Endodermal cell (in vitro differentiated cells): ENCODE results near the gene KIFC3. TPM values are rescaled to one million over a fixed set of nuclear protein-coding genes. Genes with fewer than 3 reads are reported as not detected.

Experiments used
- DNase-seq: peaks from one replicate; pipeline ENCODE4 v3.0.0-alpha.2; 2017
- H3K27ac ChIP-seq: 2 replicates; pipeline ENCODE4 v1.5.1; 2013; ENCODE audit warnings: mild to moderate bottlenecking, low read depth, low read length, moderate library complexity
- H3K27me3 ChIP-seq: 2 replicates; pipeline ENCODE4 v1.6.1; 2013; ENCODE audit warnings: mild to moderate bottlenecking, low read length, moderate library complexity; ENCODE audit not compliant: insufficient read depth, control insufficient read depth, poor library complexity, severe bottlenecking
- H3K36me3 ChIP-seq: 2 replicates; pipeline ENCODE4 v1.7.0; 2013; ENCODE audit warnings: mild to moderate bottlenecking, low read length, moderate library complexity; ENCODE audit not compliant: control insufficient read depth, insufficient read depth
- H3K4me1 ChIP-seq: one replicate; pipeline ENCODE4 v1.7.0; 2013; ENCODE audit warnings: low read length; ENCODE audit not compliant: control insufficient read depth, insufficient read depth
- H3K4me3 ChIP-seq: 2 replicates; pipeline ENCODE4 v1.5.1; 2013; ENCODE audit warnings: mild to moderate bottlenecking, low read length, moderate library complexity
- H3K9ac ChIP-seq: 2 replicates; pipeline ENCODE4 v1.6.1; 2013; ENCODE audit warnings: mild to moderate bottlenecking, low read length, moderate library complexity; ENCODE audit not compliant: poor library complexity, severe bottlenecking; ENCODE audit errors: extremely low read depth
- H3K9me3 ChIP-seq: 2 replicates; pipeline ENCODE4 v1.6.1; 2013; ENCODE audit warnings: mild to moderate bottlenecking, low read length, moderate library complexity; ENCODE audit not compliant: control insufficient read depth
- H3K27ac Mint-ChIP-seq: 2 replicates; pipeline ENCODE4 v1.8.0; 2020; ENCODE audit warnings: mixed read lengths
- H3K27me3 Mint-ChIP-seq: 2 replicates; pipeline ENCODE4 v1.8.0; 2021; ENCODE audit warnings: mild to moderate bottlenecking, mixed read lengths; ENCODE audit not compliant: insufficient read depth
- H3K36me3 Mint-ChIP-seq: 2 replicates; pipeline ENCODE4 v1.8.0; 2020; ENCODE audit warnings: low read depth, mixed read lengths
- H3K4me1 Mint-ChIP-seq: 2 replicates; pipeline ENCODE4 v1.8.0; 2020; ENCODE audit warnings: mixed read lengths
- H3K4me3 Mint-ChIP-seq: 2 replicates; pipeline ENCODE4 v1.8.0; 2020; ENCODE audit warnings: mild to moderate bottlenecking, moderate library complexity, mixed read lengths
- H3K9me3 Mint-ChIP-seq: 2 replicates; pipeline ENCODE4 v1.8.0; 2020; ENCODE audit warnings: mild to moderate bottlenecking, mixed read lengths
- WGBS, 2 experiments: methylation state at CpG; one replicate each; pipeline versions ENCODE4 v1.1.5 to v1.1.7; 2013; ENCODE audit warnings: missing lambda C conversion rate in 2 of 2, mixed read lengths in 1 of 2; ENCODE audit not compliant: insufficient coverage in 1 of 2, insufficient read length in 1 of 2; 5-methylcytosine and 5-hydroxymethylcytosine counted together
- total RNA-seq, 2 donors: library from RNA; stranded (reverse); fragmentation: NEBNext Ultra II Directional in 1 of 2; extraction: Animal tissue kit (Norgen Biotek cat#: 25700) in 1 of 2; gene quantifications; 2 replicates in 1 of 2; 3 replicates in 1 of 2; pipeline ENCODE4 v1.2.1, GENCODE V29; 2021
- TF ChIP-seq, protein P1 (sequence below): fragments of 200-600 bp; sonication (generic); conservative IDR thresholded peaks from 2 replicates; pipeline ENCODE4 v1.5.0; 2021; ENCODE audit warnings: antibody characterized with exemption, mild to moderate bottlenecking

Gene KIFC3
- total RNA-seq, 2 donors from 2014 or later = 39.2 to 39.3 TPM

DNA sequence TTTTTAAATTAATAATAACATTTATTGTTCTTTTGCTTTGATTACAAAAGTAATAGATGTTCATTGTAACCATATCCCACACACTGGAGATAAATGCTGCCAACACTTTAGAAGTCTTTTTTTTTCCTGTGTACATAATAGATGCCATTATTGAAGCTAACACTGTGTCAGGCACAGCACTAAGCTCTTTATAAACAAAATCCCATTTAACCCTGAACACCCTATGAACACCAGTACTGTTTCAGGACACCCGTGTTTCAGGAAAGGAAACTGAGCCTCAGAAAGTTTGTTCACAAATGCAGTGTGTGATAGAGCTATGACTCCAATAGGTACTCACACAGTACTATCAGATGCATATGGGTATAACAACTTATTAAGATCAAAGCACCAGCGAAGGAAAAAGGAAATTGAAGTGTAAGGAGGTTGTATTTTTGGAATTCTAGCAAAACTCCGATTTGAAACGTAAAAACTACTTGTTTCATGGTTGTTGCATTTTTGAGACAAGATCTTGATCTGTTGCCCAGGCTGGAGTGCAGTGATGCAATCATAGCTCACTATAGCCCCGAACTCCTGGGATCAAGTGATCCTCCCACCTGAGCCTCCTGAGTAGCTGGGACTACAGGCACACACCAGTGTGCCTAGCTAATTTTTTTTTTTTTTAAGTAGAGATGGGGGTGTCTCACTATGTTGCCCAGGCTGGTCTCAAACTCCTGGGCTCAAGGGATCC is 2.0 kb upstream of the KIFC3 start:
- no peak overlapping the region for H3K9ac ChIP-seq
- H3K4me1 ChIP-seq = peaks cover 27% of the 10 kb centered on the region
- Mint-ChIP-seq H3K36me3 (no peaks in the 10 kb centered on the region), H3K9me3 (no peaks in the 10 kb centered on the region), H3K4me1 (peaks cover 50% of the 10 kb centered on the region), H3K27me3 (no peaks in the 10 kb centered on the region), H3K4me3 (no peak overlapping the region), H3K27ac (no peak overlapping the region)
- 97 to 100% methylated on average over 3 to 5 of the region's 5 CpGs for whole genome bisulfite sequencing, 2 experiments
- TF ChIP-seq, protein P1, sequence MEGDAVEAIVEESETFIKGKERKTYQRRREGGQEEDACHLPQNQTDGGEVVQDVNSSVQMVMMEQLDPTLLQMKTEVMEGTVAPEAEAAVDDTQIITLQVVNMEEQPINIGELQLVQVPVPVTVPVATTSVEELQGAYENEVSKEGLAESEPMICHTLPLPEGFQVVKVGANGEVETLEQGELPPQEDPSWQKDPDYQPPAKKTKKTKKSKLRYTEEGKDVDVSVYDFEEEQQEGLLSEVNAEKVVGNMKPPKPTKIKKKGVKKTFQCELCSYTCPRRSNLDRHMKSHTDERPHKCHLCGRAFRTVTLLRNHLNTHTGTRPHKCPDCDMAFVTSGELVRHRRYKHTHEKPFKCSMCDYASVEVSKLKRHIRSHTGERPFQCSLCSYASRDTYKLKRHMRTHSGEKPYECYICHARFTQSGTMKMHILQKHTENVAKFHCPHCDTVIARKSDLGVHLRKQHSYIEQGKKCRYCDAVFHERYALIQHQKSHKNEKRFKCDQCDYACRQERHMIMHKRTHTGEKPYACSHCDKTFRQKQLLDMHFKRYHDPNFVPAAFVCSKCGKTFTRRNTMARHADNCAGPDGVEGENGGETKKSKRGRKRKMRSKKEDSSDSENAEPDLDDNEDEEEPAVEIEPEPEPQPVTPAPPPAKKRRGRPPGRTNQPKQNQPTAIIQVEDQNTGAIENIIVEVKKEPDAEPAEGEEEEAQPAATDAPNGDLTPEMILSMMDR = no peak
- H3K36me3 ChIP-seq = no peaks in the 10 kb centered on the region
- H3K27me3 ChIP-seq = no peaks in the 10 kb centered on the region
- no peaks in the 10 kb centered on the region for H3K9me3 ChIP-seq
- no peak overlapping the region for H3K4me3 ChIP-seq
- no peak for DNase-seq
- no peak overlapping the region for H3K27ac ChIP-seq

DNA sequence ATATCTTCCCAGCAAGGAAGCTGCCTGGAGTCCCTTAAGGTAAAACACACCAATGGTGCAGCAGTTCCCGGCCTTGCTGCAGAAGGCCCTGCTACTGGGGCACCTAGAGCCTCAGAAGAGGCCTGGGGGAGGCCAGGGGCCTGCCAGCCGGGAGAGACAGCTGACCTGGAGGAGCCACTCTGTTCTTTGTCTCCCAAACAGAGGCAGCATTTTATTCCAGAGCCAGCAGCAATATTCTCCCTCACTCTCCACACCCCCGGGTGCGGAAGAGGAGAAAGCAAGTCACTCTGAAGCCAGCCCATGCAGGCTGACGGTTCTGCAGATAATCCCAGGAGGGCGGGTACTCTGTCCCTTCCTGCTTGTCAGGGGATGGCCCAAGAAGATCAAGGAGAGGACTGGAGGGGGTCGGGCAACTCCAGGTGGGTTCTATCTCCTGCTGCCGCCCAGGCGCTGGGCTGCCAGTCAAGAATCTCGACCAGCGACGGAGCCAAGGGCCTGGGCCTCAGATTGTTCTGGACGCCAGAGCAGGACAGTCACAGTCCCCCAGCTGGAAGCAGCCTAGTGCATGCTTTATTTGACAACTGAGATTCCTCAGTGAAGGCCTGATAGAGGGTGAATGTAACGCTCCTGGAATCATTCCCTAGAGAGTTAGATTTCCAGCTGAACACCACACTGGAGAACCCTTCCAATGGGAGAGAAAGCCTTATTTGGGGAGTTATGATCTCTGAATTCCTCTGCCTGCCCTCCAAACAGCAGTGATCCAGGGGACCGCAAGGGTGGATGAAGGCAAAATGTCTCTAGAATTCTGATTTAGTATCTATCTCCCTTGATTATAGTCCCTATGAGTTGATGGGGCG is 1.1 kb upstream of the KIFC3 start:
- Mint-ChIP-seq H3K27ac (peak overlapping the region; percentile 94), H3K27me3 (no peaks in the 10 kb centered on the region), H3K4me1 (peaks cover 55% of the 10 kb centered on the region), H3K9me3 (no peaks in the 10 kb centered on the region), H3K36me3 (no peaks in the 10 kb centered on the region), H3K4me3 (peak overlapping the region; percentile 64)
- no peaks in the 10 kb centered on the region for H3K9me3 ChIP-seq
- H3K27me3 ChIP-seq = no peaks in the 10 kb centered on the region
- TF ChIP-seq, protein P1 = no peak
- 44 to 53% methylated on average over 11 to 16 of the region's 16 CpGs for WGBS, 2 experiments
- peaks cover 33% of the 10 kb centered on the region for H3K4me1 ChIP-seq
- peak overlapping the region; percentile 23 for H3K9ac ChIP-seq
- DNase-seq = peak; percentile 85
- no peaks in the 10 kb centered on the region for H3K36me3 ChIP-seq
- peak overlapping the region; percentile 80 for H3K27ac ChIP-seq
- H3K4me3 ChIP-seq = peak overlapping the region; percentile 76

DNA sequence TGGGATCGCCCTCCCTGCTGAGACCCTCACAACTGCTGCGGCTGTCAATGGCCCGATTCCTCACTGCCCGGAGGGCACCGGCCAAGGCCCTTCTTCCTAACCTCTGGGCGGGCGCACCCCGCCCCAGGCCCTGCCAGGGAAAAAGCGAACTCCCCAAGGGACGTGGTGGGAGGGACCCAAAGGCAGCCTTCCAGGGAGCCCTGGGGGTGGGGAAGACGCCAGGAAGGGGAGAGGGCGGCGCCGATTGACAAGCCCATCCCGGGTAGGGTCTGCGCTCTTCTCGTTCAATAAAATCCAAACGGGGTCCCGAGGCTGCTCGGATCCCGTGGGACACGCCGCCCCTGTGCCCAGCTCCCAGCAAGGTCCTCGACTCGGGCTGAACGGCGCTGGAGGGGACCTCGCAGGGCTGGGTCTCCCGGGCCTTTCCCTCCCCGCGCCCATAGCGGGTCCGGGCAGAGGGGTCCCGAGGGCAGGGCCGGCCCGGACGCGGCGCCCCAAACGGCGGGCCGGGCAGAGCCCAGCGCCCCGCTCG is 416 bp downstream of the KIFC3 start:
- 1 to 3% methylated on average over 14 to 45 of the region's 45 CpGs for WGBS, 2 experiments
- Histone ChIP-seq H3K4me1 (peaks cover 37% of the 10 kb centered on the region), H3K9ac (peak overlapping the region; percentile 86), H3K27me3 (no peaks in the 10 kb centered on the region), H3K4me3 (peak overlapping the region; percentile 90), H3K9me3 (no peaks in the 10 kb centered on the region), H3K27ac (no peak overlapping the region), H3K36me3 (peaks cover 8% of the 10 kb centered on the region)
- H3K4me1 Mint-ChIP-seq = peaks cover 57% of the 10 kb centered on the region
- H3K36me3 Mint-ChIP-seq = peaks cover 3% of the 10 kb centered on the region
- H3K27me3 Mint-ChIP-seq = no peaks in the 10 kb centered on the region
- peak; percentile 79 for DNase-seq
- TF ChIP-seq, protein P1 = no peak
- no peaks in the 10 kb centered on the region for H3K9me3 Mint-ChIP-seq
- H3K4me3 Mint-ChIP-seq = peak overlapping the region; percentile 64
- peak overlapping the region; percentile 7 for H3K27ac Mint-ChIP-seq
